Measurements from ENCODE around the gene ADPRHL1.

- no peak for TF ChIP-seq CTCF (IDR thresholded peaks at IDR 0.05)
- TF ChIP-seq ZFX (IDR thresholded peaks at IDR 0.05; ENCODE audit: borderline replicate concordance): no peak
Measured at GRCh38 chr13:113466383-113466782, 13.1 kb upstream of the ADPRHL1 start.

Measured in 22Rv1 (cell line).